ENCODE data around the gene BFSP1.
A peak's percentile ranks its signal among the peaks of the same experiment; 100 is the strongest.

BFSP1 gene

DNA sequence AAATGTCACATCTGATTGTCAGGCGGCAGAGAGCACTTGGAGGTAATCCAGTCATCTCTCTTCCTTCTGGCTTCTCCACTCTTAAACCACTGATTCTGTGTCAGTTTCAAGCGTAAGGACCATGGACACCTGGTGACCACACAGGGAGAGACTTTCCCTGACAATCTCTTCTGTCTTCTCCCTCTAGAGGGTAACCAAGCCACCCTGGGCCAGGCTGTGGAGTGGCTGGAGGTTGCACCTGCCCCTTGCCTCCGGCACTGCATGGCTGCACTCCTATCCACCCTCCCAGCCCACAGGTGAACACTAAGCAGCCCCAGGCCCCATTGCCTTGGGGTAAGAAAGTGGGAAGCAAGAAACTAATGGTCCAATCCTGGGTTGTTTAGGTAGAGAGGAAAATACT, 78.7 kb downstream of the BFSP1 start:
- no peak overlapping the region for H3K4me3 Mint-ChIP-seq
- ATAC-seq (no peak), DNase-seq (no peak)
- H3K4me1 Mint-ChIP-seq, result no peaks in the 10 kb centered on the region
- H3K27ac Mint-ChIP-seq, result no peak overlapping the region
- no peaks in the 10 kb centered on the region for H3K9me3 Mint-ChIP-seq
- peaks cover 60% of the 10 kb centered on the region for H3K27me3 Mint-ChIP-seq

DNA sequence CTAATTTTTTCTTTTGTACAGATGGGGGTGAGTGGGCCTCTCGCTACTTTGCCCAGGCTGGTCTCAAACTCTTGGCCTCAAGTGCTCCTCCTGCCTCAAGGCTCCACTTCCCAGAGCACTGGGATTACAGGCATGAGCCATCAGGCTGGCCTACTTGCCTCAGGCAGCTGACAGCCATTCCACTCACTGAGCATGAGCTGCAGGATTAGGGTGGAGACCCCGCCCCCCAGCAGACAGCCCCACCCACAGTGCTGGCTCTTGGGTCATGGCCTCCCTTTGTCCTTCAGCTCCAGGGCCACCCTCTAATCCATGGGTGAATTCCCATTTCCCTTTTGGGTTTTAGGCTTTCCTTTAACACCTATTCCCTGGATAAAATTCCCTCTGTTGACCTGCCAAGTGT, 82.1 kb downstream of the BFSP1 start:
- Mint-ChIP-seq H3K4me1 (no peaks in the 10 kb centered on the region), H3K9me3 (no peaks in the 10 kb centered on the region), H3K27ac (no peak overlapping the region), H3K27me3 (peaks cover 34% of the 10 kb centered on the region), H3K4me3 (no peak overlapping the region)
- DNase-seq (no peak), ATAC-seq (no peak)

DNA sequence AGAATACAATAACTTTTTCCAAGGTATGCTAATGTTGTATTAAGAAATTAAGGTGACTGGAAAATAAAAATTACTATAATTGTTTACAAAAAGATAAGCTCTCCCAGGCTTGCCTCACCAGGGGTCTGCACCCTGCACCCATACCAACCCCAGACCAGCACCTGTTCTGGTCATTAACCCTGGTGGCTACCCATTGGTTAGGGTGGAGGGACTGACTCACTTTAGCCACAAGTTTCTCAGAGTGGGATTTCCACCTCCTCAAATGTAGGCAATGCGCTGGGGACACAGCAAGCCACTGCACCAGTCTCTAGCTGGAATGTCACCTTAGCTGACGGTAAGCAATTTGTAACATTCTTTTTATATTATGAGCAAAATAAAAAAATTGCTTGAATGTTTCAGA, 83.1 kb downstream of the BFSP1 start:
- no peak overlapping the region for H3K4me3 Mint-ChIP-seq

DNA sequence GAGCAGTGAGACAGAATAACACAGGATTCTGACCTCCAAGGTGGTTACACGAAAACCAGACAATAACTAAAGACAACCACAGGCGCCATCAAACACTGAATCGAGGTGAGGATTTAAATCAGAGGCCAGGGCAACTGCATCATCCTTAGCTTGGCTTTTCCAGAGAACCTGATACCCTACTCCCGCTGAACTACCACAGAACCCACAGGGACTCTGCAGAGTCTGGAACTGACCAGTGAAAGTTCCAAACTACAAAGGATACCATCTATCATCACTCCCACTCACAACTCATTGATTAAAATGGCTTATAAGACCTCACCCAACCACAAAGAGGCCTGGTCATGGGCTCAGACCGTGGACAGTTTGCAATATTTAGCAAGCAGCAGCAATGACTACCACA, 85.0 kb downstream of the BFSP1 start:
- Mint-ChIP-seq H3K27ac (no peak overlapping the region), H3K27me3 (peaks cover 35% of the 10 kb centered on the region), H3K4me1 (no peaks in the 10 kb centered on the region), H3K4me3 (no peak overlapping the region), H3K9me3 (peaks cover 0 to 7% of the 10 kb centered on the region in 2 donors)
- ATAC-seq (no peak), DNase-seq (no peak)

More for the DNA sequence above, 83.1 kb downstream of the BFSP1 start:
- Mint-ChIP-seq H3K27ac (no peak overlapping the region), H3K4me1 (no peaks in the 10 kb centered on the region), H3K27me3 (peaks cover 37% of the 10 kb centered on the region), H3K9me3 (no peaks in the 10 kb centered on the region)
- ATAC-seq (no peak), DNase-seq (no peak)

DNA sequence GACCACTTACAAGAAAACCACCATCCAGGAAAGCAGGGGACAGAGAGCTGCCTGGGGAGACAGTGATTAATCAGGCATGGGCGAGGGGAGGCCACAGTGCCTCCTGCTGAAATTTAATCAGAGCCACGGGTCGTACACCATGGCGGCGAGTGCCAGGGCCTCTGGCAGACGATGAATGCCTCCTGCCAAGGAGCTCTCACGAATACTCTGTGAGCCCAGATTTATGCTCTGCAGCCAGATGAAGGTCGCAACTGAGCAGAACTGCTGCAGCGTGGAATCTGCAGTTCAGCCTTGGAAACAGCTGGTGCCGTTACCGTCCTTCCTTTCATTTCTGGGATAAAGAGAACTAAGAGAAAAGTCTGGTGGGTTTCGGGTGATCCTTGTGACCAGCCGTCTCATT, 85.6 kb downstream of the BFSP1 start:
- Mint-ChIP-seq H3K4me1 (no peaks in the 10 kb centered on the region), H3K27me3 (peaks cover 33% of the 10 kb centered on the region), H3K27ac (peak overlapping the region in 1 of 2 donors; percentile 46), H3K4me3 (no peak overlapping the region), H3K9me3 (peaks cover 0 to 10% of the 10 kb centered on the region in 2 donors)
- DNase-seq (no peak), ATAC-seq (no peak)

DNA sequence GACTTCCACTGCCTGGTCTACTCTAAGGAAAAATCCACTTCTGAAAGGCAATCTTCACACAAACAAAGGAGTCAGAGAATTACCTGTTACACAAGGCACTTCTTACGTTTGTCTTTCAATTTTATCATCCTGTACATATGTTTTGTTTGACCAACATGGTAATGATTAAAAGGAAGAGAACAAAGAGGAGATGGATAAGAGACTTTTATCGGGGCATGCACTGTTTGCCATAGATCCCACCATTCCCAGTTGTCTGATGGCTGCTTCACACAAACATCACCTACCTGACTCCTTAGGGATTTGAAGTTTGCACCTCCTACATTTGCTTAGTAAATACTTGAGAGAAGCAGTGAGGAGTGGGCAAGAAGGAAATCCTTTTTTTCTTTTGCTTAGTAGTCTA, 87.1 kb downstream of the BFSP1 start:
- no peak overlapping the region for H3K4me3 Mint-ChIP-seq

More for the DNA sequence above, 87.1 kb downstream of the BFSP1 start:
- ATAC-seq (no peak), DNase-seq (no peak)
- Mint-ChIP-seq H3K4me1 (no peaks in the 10 kb centered on the region), H3K9me3 (peaks cover 0 to 10% of the 10 kb centered on the region in 2 donors), H3K27ac (no peak overlapping the region), H3K27me3 (peaks cover 33% of the 10 kb centered on the region)
